Stimulated activated naive B cell treated with anti-CD40 and anti-IgM and Interleukin-4, amounts not matched to agents 10 μg/mL and 1 μg/mL and 100 μg/mL, for 72 hours (primary cell): Measurements from ENCODE around the gene ZFP92.
"Not testable (repeated sequence)": the region's sequence is repeated elsewhere in the genome, so short reads cannot be mapped to it uniquely, and the experiment has no call there.

Source experiments
- ATAC-seq, 2 donors: fragments of 150-1000 bp; cut with Tn5 transposase; replicated peaks; 2 replicates each; pipeline ENCODE4 v1.10.0; 2021; ENCODE audit warnings: moderate library complexity in 1 of 2
- DNase-seq: peaks from one replicate; pipeline ENCODE4 v3.0.0; 2021
- H3K27ac Mint-ChIP-seq: one replicate; pipeline ENCODE4 v1.8.0; 2022; ENCODE audit warnings: mild to moderate bottlenecking, mixed read lengths
- H3K27me3 Mint-ChIP-seq, 2 donors: one replicate each; pipeline ENCODE4 v1.8.0; 2022; ENCODE audit warnings: mixed read lengths in 2 of 2
- H3K36me3 Mint-ChIP-seq, 2 donors: one replicate each; pipeline ENCODE4 v1.8.0; 2022; ENCODE audit warnings: mixed read lengths in 2 of 2, mild to moderate bottlenecking in 1 of 2
- H3K4me1 Mint-ChIP-seq, 2 donors: one replicate each; pipeline ENCODE4 v1.8.0; 2022; ENCODE audit warnings: mixed read lengths in 2 of 2, mild to moderate bottlenecking in 1 of 2
- H3K4me3 Mint-ChIP-seq, 2 donors: one replicate each; pipeline ENCODE4 v1.8.0; 2022; ENCODE audit warnings: mild to moderate bottlenecking in 2 of 2, mixed read lengths in 2 of 2, moderate library complexity in 1 of 2
- H3K9me3 Mint-ChIP-seq, 2 donors: one replicate each; pipeline ENCODE4 v1.8.0; 2022; ENCODE audit warnings: mixed read lengths in 2 of 2, mild to moderate bottlenecking in 1 of 2

The ZFP92 gene

GRCh38 chrX:153396320-153397195 lies 14.7 kb upstream of the ZFP92 start:
- Mint-ChIP-seq H3K4me3 (no peak overlapping the region), H3K4me1 (no peaks in the 10 kb centered on the region), H3K36me3 (no peaks in the 10 kb centered on the region), H3K9me3 (no peaks in the 10 kb centered on the region), H3K27ac (no peak overlapping the region), H3K27me3 (peaks cover 0 to 11% of the 10 kb centered on the region in 2 donors)
- ATAC-seq (no peak), DNase-seq (no peak)

DNA sequence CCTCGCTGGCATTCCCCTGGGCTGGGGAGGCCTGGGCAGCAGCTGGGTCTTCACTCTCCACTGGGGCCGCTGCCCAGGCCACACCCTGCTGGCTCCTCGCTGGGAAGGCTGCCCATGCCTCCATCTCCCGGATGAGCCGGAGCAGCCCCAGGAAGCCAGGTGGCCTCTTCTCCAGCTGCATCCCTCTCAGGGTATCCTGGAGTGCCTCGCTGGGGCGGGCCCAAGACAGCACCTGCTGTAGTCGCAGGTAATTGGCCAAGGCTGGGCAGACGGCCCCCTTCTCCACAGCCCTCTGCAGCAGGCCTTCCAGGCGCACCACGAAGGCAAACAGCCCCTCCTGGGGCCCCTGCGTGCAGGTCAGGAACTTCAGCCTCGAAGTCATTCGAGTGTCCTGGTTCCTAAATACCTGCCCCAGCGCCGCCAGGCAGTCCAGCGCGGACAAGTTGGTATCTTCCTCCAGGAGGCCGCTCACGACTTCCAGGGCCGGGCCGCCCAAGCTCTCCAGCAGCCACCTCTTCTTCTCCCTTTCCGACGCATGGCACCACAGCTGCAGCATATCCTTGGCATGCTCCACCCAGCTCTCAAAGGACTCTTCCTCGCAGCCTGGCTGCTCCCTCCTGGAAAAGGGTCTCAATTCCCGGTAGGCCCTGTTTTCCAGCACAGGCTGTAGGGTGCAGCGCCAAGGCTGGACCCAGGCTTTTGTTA lies 13.9 kb upstream of the ZFP92 start:
- H3K4me1 Mint-ChIP-seq = no peaks in the 10 kb centered on the region
- DNase-seq (no peak), ATAC-seq (no peak)
- H3K27ac Mint-ChIP-seq = no peak overlapping the region
- peaks cover 0 to 11% of the 10 kb centered on the region in 2 donors for H3K27me3 Mint-ChIP-seq
- H3K9me3 Mint-ChIP-seq = no peaks in the 10 kb centered on the region
- no peaks in the 10 kb centered on the region for H3K36me3 Mint-ChIP-seq
- H3K4me3 Mint-ChIP-seq = no peak overlapping the region

GRCh38 chrX:153398275-153398960 lies 12.9 kb upstream of the ZFP92 start:
- Mint-ChIP-seq H3K4me3 (no peak overlapping the region), H3K9me3 (no peaks in the 10 kb centered on the region), H3K4me1 (no peaks in the 10 kb centered on the region), H3K27ac (peak overlapping the region; percentile 17), H3K27me3 (peaks cover 0 to 11% of the 10 kb centered on the region in 2 donors), H3K36me3 (no peaks in the 10 kb centered on the region)
- no peak for ATAC-seq
- no peak for DNase-seq

- no peak for DNase-seq
- no peaks in the 10 kb centered on the region for H3K36me3 Mint-ChIP-seq
- H3K4me1 Mint-ChIP-seq = peaks cover 0 to under 1% of the 10 kb centered on the region in 2 donors
- peaks cover 0 to 11% of the 10 kb centered on the region in 2 donors for H3K27me3 Mint-ChIP-seq
- H3K9me3 Mint-ChIP-seq = no peaks in the 10 kb centered on the region
- no peak overlapping the region for H3K27ac Mint-ChIP-seq
- no peak overlapping the region for H3K4me3 Mint-ChIP-seq
- ATAC-seq = peak; percentile 49 to 70
Measured at GRCh38 chrX:153400146-153401132, 10.8 kb upstream of the ZFP92 start.

DNA sequence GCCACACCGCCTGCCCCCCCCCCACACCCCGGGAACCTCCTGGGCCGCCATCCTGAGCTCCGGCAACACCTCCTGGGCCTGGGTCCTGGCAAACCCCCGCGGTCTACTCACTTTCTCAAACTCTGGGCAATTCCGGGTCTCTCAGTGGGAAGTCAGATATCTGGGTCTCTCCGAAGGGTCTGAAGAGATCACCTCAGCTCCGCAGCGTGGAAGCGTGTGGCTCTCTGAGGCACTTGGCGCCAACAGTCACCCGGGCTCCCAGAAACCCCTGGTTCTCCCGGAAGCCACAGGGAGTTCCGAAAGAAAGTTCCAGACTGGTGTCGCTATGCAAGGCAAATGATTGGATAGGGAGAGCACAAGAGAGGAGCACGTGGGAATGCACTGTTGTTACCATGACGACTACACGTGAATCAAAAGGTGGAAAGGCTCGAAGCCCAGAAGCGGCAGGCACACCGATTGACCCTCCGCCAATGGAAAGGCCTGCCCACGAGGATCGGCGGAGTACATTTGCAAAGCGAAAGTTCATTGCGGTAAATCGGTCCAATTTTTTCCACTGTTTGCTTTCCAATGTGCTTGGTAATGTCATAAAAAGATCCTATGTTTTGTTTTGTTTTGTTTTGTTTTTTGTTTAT lies 10.0 kb upstream of the ZFP92 start, which contains the start of gene PNMA6E:
Gene PNMA6E, minus strand, starts transcription at position 218 of the 632 bp plus-strand sequence. CDS start 2,501 bp downstream, outside the sequence.
- H3K27ac Mint-ChIP-seq = no peak within 1 kb of the TSS
- no peak for DNase-seq
- no peak within 1 kb of the TSS for H3K4me3 Mint-ChIP-seq
- H3K27me3 Mint-ChIP-seq = peaks cover 0 to 11% of the 10 kb centered on the region in 2 donors
- no peaks in the 10 kb centered on the region for H3K9me3 Mint-ChIP-seq
- no peaks in the 10 kb centered on the region for H3K36me3 Mint-ChIP-seq
- no peak for ATAC-seq
- H3K4me1 Mint-ChIP-seq = peaks cover 0 to 3% of the 10 kb centered on the region in 2 donors

DNA sequence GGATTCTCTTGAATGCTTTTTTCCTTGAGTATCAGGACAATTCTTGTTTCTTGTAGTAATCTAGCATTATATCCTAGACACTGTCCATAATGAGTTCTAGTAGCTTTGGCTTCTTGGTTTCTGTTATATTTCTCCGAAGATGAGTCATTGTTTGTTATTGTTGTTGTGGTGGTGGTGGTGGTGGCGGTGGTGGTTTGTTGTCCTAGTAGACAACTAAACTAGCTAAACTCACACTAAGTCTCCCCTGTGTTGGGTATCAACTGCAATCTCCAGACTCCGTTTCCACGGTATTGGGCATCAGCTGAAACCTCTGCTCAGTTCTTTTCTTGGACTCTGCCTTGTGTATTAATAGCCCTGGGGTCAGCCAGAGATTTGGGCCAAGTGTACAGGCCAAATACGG lies 6.9 kb upstream of the ZFP92 start:
- DNase-seq, H3K4me3 Mint-ChIP-seq, ATAC-seq, H3K27me3 Mint-ChIP-seq, H3K9me3 Mint-ChIP-seq, H3K4me1 Mint-ChIP-seq, H3K36me3 Mint-ChIP-seq, H3K27ac Mint-ChIP-seq: not testable (repeated sequence)

GRCh38 chrX:153405426-153405825 lies 5.8 kb upstream of the ZFP92 start:
- peaks cover 0 to 3% of the 10 kb centered on the region in 2 donors for H3K27me3 Mint-ChIP-seq

DNA sequence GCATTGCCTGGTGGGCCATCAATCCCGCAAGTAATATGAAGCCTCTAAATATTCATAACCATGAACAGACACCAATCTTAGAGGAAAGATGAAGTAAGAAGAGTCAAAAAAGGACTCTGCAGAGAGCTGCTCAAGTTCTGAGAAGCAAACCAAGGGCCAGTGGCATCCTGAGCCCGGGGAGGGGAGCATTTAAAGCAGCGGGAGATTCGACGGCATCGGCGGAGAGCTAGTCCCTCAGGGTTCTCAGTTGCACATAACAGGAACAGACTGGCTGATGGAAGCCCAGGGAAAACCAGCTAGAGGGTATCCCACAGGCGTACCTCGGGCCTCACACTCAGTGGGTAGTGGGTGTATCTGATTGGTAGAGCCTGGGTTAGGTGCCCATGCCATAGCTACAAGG lies 5.3 kb upstream of the ZFP92 start:
- Mint-ChIP-seq H3K27me3 (peaks cover 3 to 4% of the 10 kb centered on the region in 2 donors), H3K9me3 (no peaks in the 10 kb centered on the region), H3K27ac (no peak overlapping the region), H3K36me3 (no peaks in the 10 kb centered on the region), H3K4me3 (no peak overlapping the region), H3K4me1 (peaks cover 2 to 4% of the 10 kb centered on the region in 2 donors)
- DNase-seq (no peak), ATAC-seq (no peak)

More at GRCh38 chrX:153405426-153405825, 5.8 kb upstream of the ZFP92 start:
- H3K36me3 Mint-ChIP-seq = no peaks in the 10 kb centered on the region
- peaks cover 0 to 3% of the 10 kb centered on the region in 2 donors for H3K4me1 Mint-ChIP-seq
- no peak for ATAC-seq
- DNase-seq = no peak
- no peak overlapping the region for H3K4me3 Mint-ChIP-seq
- no peaks in the 10 kb centered on the region for H3K9me3 Mint-ChIP-seq
- no peak overlapping the region for H3K27ac Mint-ChIP-seq

GRCh38 chrX:153406903-153407302 lies 4.4 kb upstream of the ZFP92 start:
- Mint-ChIP-seq H3K36me3 (no peaks in the 10 kb centered on the region), H3K9me3 (no peaks in the 10 kb centered on the region), H3K4me1 (peaks cover 6% of the 10 kb centered on the region in 2 donors), H3K4me3 (no peak overlapping the region), H3K27ac (no peak overlapping the region), H3K27me3 (peaks cover 3 to 7% of the 10 kb centered on the region in 2 donors)
- ATAC-seq (no peak), DNase-seq (no peak)

DNA sequence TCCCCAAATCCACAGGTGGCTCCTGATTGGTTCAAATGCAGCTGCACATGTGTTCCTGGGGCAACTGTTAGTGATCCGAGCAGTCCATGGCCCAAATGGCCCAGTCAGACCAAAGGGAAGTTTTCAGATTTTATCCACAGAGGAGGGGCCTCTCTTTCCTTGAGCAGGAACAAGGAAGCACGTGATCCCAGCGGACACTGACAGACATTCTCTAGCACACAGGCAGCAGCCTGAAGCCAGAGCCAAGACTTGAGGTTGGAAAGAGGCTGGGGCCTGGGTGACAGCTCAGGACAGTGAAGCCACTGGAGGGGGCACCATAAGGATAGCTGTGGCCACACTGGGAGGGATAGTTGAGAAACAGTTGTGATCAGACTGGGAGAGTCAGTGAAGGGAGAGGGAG lies 3.5 kb upstream of the ZFP92 start:
- peaks cover 3 to 12% of the 10 kb centered on the region in 2 donors for H3K27me3 Mint-ChIP-seq

DNA sequence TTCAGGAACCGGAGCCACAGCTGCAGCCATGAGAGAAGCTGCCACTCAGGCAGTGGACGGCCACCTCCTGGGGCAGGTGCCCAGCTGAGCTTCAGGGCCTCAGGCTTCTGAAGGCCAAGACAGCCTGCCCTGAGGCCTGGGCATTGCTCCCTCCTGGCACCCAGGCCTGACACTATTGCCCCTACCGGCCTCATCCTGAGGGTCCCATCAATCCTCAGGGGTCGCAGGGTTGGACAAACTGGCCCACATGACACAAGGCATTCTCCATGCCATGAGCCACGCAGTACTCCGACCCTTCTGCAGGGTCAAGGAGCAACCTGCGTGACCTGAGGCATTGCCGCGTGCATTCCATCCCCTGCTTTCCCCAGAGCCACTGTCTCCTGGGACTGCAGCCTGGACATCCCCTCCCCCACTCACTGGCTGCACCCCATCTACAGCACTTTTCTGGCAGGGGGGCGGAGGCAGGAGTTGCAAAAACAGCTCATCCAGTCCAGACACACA lies 3.0 kb upstream of the ZFP92 start:
- Mint-ChIP-seq H3K27me3 (peaks cover 3 to 12% of the 10 kb centered on the region in 2 donors), H3K36me3 (peaks cover 0 to 1% of the 10 kb centered on the region in 2 donors), H3K9me3 (no peaks in the 10 kb centered on the region), H3K27ac (no peak overlapping the region), H3K4me3 (no peak overlapping the region), H3K4me1 (peaks cover 12 to 13% of the 10 kb centered on the region in 2 donors)
- no peak for DNase-seq
- ATAC-seq = no peak

More for the DNA sequence above, 3.5 kb upstream of the ZFP92 start:
- peaks cover 12 to 13% of the 10 kb centered on the region in 2 donors for H3K4me1 Mint-ChIP-seq
- H3K27ac Mint-ChIP-seq = no peak overlapping the region
- ATAC-seq (no peak), DNase-seq (no peak)
- H3K4me3 Mint-ChIP-seq = no peak overlapping the region
- peaks cover 0 to 1% of the 10 kb centered on the region in 2 donors for H3K36me3 Mint-ChIP-seq
- H3K9me3 Mint-ChIP-seq = no peaks in the 10 kb centered on the region

GRCh38 chrX:153408871-153409351 lies 2.4 kb upstream of the ZFP92 start:
- Mint-ChIP-seq H3K36me3 (peaks cover 0 to 1% of the 10 kb centered on the region in 2 donors), H3K4me1 (peaks cover 12 to 13% of the 10 kb centered on the region in 2 donors), H3K27me3 (peaks cover 7 to 16% of the 10 kb centered on the region in 2 donors), H3K27ac (no peak overlapping the region), H3K4me3 (no peak overlapping the region), H3K9me3 (no peaks in the 10 kb centered on the region)
- no peak for DNase-seq
- no peak for ATAC-seq
